HG02759 (cell line): ENCODE results near the gene MTUS2.
"Not testable (repeated sequence)": the region's sequence is repeated elsewhere in the genome, so short reads cannot be mapped to it uniquely, and the experiment has no call there.

Source experiments
- ATAC-seq: cut with Tn5 transposase; IDR thresholded peaks from one replicate; pipeline ENCODE4 v1.9.1; 2021; ENCODE audit warnings: mild to moderate bottlenecking, moderate library complexity; ENCODE audit not compliant: unreplicated experiment

MTUS2 gene

DNA sequence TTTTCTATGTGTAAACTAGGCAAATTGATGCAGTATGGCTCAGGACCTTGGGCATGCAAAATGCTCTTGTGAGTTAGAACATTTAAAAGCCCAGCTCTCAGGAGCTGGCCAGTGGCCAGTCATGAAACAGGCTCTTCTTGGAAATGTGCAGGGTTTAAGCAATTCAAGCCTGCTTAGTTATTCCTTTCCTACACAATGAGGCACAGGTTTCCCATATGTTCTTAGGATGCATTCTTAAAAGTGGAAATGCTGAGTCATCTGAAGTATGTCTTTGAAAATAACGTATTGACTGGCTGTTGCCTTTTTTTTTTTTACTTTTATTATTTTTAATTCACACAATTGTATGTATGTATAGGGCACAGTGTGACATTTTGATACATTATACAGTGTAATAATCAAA is 474.7 kb downstream of the MTUS2 start:
- no peak for ATAC-seq

DNA sequence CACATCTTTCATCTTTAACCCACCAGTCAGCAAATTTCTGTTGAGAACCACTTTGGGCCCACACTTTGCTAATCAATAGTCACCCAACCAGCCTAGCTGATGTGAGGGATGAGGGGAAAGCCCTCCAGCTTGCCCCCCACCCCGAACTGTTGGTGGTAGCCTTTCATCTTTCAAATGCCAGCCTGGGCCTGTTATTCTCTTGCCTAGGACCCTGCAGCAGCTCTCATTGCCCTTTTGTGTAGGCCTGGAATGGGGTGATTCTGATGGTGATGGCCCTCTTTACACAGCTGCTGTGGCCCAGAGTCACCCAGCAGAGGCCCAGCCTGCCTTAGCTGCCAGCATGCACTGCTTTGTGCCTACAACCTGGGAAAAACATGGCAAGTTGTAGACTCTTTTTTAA is 480.9 kb downstream of the MTUS2 start:
- ATAC-seq = no peak

DNA sequence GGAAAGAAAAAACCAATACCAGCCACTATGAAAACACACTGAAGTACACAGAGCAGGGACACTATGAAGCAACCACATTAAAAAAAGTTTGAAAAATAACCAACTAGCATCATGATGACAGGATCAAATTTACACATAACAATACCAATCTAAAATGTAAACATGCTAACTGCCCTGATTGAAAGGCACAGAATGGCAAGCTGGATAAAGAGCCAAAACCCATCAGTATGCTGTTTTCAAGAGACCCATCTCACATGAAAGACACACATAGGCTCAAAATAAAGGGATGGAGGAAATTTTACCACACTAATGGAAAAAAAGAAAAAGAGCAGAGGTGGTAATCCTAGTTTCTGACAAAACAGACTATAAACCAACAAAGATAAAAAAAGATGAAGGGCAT is 484.0 kb downstream of the MTUS2 start:
- no peak for ATAC-seq

DNA sequence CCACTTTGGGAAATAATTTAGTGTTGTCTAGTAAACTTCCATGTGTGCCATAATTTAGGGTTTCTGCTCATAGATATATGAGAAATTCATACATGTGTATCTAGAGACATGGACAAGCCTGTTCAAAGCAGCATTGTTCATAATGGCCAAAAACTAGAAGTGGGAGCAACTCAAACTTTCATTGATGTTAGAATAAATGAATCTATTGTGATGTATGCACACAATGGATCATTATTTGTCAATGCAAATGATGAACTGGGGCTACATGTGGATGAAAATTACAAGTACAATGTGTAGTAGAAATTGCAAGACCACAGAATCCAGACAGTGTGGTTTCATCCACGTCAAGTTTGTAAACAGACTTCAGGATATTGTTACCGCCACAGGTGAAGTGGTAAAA is 490.7 kb downstream of the MTUS2 start:
- no peak for ATAC-seq

DNA sequence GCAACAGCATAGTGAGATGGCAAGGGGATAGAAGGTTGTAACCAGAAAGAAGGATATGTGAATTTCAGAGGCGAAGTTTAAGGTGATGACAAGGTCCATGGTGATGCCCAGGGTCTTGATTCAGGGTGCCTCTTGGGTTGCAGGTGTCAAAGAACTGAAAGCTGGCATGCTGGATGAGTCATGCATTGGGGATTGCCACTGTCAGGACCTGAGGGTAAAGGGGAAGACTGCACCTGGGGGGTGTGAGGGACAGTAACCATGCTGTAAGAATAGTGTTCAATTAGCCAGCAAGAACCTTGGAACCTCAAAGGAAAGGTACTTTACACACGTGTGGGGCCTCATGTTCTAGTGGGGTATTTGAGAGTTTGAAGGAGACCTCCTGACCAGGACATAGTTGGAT is 495.7 kb downstream of the MTUS2 start:
- ATAC-seq = no peak

DNA sequence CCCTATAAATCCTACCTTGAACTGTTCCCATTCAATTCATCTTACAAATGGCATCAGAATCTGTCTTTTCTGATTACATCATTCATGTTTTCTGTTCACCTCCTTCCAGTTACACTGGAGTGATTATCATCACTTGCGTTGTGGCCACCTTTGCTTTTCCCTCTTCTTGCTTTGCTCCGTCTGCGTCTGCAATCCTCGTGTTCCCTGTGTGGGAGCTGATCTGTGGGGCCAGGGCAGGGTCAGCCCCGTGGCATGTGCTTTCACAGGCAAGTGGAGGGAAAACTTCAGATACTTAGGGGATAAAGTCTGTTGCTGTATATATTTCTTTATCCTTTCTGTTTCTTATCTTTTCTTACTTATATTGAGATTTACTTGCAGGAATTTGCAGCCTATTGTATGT is 497.7 kb downstream of the MTUS2 start:
- ATAC-seq = no peak

DNA sequence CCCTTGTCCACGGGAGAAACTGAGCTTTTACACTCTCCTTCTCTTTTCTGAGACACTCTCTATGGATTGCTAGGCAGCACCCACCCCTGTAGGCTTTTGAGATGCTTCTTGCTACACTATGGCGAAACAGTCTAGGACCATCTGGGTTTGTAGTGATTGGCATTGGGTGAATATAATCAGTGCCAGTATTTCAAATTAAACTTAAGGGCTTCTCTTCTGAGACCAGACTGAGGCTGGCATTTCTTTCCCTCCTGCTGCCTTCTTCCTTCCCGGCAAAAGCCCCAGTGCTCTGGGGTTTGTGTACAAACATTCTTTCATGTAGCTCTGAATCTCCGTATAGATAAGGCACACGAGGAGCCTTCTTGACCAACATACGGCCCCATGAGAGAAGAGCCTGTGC is 498.6 kb downstream of the MTUS2 start:
- no peak for ATAC-seq

DNA sequence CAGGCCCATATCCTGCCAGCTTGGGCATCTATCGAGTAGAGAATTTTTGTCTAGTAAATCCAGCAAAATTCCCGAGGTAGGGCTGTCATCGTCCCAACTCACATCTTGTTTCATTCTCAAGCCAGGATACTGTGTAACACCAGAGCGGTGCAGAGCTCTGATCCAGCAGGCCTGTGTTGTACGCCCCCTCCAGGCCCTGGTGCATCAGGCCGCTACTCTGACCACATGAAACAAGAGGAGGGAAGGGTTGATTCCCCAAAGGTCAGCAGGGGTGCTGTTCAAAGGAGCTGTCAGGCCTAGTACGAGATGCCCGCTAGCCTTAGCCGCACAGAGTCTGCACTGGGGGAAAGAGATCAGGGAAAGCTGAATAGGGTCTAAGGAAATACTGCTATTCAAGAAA is 499.3 kb downstream of the MTUS2 start:
- no peak for ATAC-seq

DNA sequence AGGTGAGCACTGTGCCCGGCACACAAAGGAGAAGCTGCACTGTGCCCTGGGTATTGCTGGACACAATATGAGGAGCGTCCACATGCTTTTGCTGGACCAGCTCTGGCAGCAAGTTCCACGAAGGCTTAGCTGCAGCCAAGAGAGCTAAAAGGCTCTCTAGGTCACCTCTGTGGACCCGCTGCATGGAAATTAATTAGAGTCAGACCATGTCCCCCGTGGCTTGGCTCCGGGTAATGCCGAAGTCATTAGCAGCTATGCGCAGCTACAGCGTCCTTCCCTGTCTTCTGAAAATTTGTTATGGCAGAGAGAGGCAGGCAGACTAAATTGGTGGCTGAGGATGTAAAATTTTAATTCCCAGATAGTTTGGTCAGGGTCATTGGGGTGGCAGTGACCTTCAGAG is 503.8 kb downstream of the MTUS2 start:
- ATAC-seq = no peak

DNA sequence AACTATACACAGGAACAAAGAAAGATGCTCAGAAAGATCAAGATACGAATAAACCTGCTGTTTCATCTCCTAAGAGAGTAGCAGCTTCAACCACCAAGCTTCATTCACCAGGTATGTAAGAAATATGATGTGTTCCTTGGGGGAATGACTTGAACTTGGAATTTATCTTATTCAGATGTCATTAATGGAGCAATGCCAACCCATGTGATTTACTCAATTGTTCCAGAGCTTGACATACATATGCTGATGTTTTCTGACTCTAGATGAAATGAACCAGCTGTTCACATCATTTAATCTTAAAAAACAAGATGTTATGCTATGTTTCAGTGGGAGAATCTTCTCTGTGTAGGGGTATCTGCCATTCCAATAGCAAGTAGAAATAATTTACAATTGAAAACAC is 504.5 kb downstream of the MTUS2 start:
- no peak for ATAC-seq

DNA sequence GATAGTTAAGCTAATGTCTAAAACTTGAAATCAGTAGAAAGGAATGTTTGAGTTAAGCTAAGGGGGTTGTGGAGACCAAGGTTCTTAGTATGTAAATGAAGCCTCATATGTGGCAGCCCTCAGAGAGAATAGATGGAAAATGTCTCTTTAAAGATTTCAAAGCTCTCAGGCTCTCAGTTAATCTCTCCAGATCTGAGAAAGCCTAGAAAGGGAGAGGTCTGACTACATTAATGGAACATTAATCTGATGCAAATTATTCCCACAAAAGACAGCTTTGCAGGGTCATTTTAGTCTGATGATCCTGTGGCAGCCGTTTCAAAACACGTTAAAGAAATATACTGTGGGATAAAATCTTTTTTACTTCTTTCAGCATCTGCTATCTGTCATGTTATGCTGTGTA is 508.4 kb downstream of the MTUS2 start:
- no peak for ATAC-seq

DNA sequence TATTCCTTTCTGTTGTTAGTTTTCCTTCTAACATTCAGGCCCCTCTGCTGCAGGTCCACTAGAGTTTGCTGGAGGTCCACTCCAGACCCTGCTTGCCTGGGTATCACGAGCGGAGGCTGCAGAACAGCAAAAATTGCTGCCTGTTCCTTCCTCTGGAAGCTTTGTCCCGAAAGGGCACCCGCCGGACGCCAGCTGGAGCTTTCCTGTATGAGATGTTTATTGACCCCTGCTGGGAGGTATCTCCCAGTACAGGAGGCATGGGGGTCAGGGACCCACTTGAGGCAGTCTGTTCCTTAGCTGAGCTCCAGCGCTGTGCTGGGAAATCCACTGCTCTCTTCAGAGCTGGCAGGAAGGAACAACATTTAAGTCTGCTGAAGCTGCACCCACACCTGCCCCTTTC is 516.2 kb downstream of the MTUS2 start:
- ATAC-seq = no peak

DNA sequence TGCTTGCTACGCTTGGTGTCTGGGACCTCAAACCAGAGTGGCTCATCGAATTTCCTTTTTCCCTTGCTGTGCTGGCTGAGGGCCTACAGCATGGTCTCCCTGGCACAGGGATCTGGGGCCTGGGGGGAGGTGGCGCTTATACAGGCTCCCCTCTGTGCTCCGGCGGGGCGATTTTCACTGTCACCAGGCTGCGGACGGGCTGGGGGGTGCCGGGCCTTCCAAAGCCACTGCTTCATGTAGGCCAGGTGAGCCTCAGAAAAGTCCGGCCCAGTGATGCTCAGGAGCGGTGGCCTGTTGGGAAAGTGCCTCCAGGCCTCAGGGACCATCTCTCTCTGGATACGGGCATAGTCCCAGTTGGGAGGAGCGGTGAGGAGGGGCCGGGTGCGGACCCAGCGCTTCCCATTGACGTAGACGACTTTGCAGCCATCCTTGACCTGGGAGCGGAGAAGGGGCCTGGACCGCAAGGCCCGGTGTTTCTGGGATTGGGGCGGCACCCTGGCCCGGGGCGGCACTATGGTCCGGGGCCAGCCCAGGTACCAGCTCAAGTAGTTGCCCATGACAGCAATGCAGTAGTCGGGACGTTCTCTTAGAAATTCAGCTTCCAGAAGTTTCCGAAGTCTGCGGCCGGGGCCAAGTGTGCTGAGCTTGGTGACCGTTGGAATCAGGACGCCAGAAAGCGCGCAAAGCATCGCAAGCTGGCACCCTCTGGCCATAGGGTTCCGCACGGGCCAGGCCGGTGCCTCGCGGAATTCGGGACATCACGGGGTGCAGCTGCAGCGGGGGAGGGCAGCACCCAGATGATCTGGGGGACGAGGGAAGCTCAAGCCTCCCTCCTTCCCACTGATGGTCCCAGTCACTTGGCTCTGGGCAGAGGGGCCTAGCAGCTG is 519.5 kb downstream of the MTUS2 start:
- no peak for ATAC-seq

DNA sequence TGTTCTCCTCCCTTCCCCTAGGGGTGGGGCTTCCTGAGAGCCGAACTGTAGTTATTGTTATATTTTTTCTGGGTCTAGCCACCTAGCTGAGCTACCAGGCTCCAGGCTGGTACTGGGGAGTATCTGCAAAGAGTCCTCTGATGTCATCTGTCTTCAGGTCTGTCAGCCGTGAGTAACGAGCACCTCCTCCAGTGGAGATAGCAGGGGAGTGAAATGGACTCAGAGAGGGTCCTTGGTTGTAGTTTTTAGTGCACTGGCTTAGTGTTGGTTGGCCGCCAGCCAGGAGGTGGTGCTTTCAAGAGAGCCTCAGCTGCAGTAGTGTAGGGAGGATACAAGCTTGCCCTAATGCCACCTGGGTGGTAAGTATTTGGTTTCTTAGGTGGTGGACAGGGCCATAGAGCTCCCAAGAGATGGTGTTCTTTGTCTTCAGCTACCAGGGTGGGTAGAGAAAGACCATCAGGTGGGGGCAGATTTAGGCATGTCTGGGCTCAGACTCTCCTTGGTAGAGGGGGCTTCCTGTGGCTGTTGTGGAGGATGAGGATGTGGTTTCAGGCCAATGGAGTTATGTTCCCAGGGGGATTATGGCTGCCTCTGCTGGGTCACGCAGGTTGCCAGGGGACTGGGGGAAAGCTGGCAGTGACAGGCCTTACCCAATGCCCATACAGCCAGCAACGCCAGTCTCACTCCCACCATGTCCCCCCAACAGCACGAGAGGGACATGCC is 525.9 kb downstream of the MTUS2 start:
- ATAC-seq = not testable (repeated sequence)

DNA sequence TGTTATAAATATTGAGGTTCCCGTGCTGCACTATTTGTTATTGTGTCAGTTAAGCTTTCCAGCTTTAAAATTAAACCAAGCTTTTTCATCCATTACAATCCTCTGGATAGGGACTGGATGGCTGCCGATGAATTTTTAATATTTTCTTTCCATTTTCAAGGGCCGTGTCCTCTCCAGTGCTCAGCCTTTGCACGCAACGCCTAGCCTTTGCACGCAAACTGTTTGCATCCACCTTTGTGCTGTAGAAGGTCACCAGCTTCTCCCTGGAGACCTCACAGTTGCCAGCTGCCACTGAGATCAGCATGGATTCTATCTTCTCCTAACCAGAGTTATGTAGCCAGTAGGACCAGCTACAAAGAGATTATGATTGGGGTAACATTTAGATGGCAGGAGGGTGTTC is 534.9 kb downstream of the MTUS2 start:
- no peak for ATAC-seq

DNA sequence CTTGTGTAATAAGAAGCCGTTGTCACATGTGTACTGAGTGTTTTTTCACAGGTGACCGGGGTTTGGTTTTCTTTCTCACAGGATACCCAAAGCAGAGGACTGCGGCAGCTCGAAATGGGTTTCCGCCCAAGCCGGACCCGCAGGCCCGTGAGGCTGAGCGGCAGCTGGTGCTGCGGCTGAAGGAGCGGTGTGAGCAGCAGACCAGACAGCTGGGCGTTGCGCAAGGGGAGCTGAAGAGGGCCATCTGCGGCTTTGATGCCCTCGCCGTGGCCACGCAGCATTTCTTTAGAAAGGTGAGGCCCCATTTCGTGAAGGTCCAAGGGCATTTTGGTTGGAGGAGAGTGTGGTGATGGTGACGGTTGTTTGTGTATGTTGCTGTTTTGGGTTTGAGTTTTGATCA is 539.0 kb downstream of the MTUS2 start:
- no peak for ATAC-seq

DNA sequence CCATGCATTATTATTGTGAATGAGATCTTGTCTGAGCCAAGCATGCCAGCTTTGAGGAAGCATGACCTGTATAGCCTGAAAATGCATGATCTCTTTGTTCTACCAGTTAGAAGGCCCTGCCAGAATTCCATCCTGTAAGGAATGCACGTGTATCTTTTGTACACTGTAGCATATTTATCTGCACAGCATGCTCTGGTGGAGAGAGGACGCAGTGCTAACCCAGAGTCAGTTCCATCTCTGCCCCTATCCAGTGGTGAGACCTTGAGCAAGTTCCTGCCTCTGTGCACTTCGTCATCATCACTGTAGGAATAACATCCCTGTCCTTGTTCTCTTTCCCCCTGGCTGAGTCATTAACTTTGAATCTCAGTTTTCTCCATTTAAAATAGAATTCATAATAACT is 541.6 kb downstream of the MTUS2 start:
- no peak for ATAC-seq

DNA sequence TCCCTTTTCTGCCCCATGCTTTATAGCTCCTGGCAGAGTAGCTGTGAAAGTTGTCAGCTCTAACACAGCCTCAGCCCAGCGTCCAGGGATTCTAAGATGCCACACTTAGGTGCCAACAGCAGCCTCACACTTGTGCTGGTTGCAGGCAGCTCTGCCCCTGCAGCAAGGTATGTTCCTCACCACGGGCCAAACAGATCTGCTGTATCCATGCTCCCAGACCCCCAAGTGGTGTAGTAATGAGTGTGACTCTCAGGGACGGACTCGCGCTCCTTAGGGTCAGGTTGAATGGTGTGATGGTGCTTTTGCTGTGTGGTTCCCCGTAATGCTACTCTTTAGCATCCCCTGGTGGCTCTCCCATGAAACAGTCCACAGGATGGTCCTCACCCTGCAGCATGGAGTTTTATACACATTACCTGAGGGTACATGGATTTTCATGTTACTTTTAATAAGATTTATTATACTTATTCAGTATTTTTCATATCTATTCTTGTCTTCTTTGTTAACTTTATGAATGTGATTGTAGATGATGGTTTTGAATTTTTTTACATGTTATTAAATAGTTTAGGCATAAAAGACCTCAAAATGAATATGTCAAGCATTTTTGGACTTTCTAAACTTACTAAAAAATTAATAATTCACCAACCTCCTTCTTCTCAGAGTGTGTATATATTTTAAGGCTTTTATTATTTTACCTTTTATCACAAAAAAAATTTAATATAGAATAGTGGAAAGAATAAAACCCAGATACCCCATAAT is 542.9 kb downstream of the MTUS2 start:
- peak; percentile 78 for ATAC-seq

DNA sequence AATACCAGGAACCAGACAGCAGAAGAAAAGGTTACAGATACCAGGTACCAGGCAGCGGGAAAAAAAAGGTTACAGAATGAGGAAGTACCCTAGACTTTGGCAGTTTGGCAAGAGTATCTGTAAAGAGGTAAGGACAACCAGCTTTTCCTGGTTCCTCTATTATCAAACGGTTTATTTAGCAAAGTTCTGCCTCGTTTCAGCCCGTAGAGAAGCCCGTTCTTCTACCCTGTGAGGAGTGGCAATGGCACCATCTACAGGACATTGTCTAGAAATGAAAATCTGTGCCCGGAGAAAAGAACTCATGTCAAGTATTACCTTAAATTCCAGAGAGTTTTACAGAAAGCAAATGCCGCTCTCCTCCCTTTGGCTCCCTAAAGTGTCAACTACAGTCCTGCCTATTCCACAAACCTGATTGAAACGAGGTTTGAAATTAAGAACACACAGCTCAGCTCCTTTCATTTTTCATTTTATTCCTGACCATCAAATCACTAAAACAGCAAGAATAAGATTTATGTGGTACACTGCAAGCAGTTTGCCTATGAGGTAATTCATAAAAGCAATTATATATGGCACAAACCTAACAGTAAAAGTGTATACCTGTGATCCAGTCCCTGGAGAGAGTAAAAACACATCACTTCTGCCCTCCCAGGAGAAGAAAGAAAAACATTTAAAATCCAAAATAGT is 549.1 kb downstream of the MTUS2 start:
- ATAC-seq = no peak

DNA sequence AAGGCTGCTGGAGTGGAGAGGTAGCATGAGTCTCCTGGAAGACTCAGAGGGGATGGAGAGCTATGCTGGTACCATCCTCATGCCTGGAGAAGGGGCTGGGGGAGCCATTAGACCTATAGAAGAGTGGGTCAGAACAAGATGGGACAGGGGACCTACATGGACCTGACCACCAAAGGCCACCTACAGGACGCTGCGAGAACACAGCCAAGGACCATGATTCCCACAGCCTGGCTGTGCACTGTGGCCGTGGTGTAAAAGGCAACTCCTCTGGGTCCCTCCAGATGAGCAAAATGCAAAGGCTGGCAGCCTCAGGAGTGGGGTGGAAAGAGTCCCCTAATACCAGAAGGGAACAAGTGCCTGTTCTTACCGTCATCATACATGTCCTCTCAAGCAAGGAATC is 559.1 kb downstream of the MTUS2 start:
- ATAC-seq = no peak

DNA sequence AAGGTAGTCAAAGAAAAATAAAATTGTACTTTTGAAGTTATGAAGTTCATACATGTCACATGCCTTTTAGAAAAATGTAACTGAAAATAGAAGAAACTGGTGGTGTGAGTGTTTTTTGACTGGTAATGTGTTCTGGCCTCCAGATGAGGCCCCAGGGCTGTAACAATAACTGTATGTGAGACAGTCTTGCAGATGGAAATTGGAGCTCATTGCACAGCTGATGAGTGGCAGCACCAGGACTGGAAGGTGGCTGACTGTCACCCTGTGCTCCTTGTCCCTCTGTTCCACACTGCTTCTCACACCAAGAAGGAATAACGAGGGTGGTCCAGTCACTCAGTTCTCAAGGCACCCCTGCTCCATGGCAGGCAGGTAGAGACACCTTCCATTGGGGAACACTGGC is 559.7 kb downstream of the MTUS2 start:
- ATAC-seq = no peak
